Stimulated activated CD4-positive, alpha-beta T cell treated with anti-CD3 and anti-CD28 coated beads, Interleukin-12 subunit alpha, Interleukin-12 subunit beta, amount 100 ng/mL, for 48 hours (primary cell): Measurements from ENCODE around the gene FOXC2.
A peak's percentile ranks its signal among the peaks of the same experiment; 100 is the strongest.

Source experiments
- DNase-seq, 3 donors: peaks; one replicate each; pipeline ENCODE4 v3.0.0-alpha.2; 2020; ENCODE audit warnings: low read depth in 2 of 3, low spot score in 1 of 3

Gene FOXC2

GRCh38 chr16:86533076-86533475 is 33.6 kb upstream of the FOXC2 start:
- no peak for DNase-seq

GRCh38 chr16:86533767-86534351 is 32.8 kb upstream of the FOXC2 start:
- DNase-seq = no peak

DNA sequence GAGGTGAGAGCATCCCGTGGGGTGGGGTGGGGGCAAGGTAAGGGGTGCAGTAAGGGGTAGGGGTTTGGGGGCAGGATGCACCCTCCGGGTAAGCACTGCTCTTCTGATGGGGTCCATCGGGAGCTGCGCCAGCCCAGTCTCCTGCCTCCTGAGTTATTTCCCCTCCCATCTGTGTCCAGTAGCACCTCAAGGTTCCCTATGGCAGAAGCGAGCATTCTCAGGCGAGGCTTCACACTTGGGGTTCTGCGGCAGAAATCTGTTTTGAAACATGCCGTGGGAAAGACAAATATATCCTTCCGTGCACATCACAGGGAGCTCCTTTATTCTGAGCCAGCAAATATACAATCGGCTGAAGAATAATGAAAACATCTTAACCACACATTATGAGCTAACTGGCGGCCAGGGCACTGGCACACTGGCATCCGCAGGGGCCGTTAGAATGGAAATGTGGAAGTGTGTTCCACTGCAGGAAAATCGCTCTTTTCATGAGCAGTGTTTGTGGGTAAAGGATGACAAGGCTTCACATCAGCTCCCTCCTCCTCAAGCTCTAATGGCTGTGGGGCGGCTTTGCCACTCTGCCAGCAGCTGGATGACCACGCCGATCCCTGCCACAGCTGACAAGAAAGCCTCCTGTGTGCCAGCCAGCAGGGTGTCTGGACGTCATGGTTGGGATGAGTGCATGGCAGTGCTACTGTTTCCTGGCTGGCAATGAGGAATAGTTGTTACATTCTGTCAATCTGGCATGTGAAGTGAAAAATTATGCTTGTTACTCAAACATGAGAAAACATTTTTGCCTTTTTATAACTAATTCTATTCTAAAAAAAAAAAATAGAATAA is 31.6 kb upstream of the FOXC2 start:
- no peak for DNase-seq

DNA sequence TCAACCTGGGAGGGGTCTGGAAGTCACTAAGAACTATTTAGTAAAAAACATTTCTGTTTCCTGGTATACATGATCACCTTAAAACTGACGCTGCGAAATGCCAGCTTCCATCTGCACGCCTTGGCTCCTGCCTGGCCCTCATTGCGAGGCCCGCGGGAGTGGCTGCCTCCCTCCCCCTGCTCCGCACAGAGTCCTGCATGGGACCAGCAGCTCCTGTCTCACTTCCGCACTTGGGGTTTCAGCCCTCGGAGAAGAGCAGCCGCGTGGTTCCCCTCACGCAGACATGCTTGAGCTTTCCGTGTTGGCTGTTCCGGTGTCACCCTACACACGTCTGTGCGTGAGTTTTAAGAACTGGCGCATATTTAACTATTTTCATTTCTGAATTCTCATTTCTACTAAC is 30.0 kb upstream of the FOXC2 start:
- no peak for DNase-seq

DNA sequence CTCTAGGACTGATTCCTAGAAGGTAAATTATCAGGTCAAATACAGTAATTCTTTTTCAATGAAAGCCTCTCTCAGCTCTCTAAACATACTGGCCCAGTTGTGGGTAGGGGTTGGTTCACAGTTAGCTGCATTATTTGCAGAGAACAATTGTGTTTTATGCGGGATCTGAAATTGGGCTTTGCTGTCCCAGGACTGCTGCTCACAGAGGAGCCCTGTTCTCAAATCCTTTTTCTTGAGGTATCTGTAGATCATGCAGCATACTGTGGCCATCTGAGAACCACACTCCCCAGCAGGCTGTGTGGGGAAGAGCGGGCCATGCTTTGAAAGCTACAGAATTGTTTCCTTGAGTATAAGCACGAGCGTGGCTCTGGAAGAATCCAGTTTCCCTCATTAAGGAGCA is 29.1 kb upstream of the FOXC2 start:
- no peak for DNase-seq

DNA sequence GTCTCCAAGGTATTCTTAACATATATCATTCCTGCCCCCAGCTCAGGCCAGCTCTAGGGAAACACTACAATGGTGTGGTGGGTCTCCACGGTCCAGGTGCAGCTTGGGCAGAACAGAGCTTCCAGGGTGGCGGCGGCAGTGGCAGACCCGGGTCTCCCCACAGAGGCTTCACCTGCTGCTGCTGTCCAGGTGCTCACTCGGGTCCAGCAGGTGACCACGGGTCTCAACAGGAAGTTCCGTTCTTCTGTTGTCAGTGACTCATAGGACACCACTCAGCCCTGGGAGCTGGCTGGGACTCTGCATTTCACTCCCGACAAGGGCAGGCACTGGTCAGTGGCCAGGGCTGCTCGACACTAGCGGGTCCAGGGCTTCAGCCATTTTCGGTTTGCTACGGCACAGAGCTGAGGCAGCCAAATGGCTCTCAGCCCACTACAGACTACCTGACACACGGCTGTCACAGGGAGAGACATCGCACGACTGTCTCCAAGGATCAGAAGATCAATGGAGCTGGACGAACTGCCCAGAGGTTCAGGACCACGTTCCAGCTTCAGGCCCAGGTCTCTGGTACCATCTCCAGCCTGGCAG is 28.3 kb upstream of the FOXC2 start:
- no peak for DNase-seq

DNA sequence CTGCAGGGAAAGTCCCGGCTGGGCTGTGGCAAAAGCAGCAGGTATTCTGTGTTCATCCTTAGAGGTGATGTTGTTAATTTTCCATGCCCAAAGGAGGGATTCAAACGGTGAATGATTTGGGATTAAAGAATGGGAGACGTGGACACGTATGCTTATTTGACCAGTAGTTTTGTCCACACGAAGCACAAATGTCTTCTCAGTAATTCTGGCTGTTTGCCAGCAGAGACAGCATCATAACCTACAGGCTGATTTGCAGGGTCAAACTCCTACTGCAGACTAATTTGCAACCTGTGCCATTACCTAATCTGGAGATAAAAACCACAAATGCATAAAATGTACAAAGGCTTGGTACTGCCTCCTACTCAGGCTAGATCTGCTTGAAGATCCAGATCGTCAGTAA is 25.7 kb upstream of the FOXC2 start:
- DNase-seq = no peak

DNA sequence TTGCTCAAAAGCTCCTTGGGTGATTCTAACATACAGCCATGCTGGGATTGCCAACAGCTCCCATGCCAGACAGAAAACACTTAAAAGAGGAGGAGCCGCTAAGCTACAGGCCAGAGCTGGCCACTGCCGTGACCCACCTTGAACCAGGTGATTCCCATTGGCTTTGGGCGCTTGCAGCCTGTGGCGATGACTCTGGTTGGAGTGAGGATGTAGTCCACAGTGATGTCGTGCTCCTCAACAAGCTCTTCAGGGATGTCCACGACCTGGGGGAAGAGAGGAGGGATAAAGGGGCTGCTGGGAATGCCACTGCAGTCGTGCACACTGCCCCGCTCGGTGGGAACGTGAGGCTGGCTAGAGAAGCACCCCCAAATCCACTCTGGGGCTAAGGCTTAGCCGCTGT is 25.1 kb upstream of the FOXC2 start:
- no peak for DNase-seq

- no peak for DNase-seq
Measured at GRCh38 chr16:86542756-86543750, 23.6 kb upstream of the FOXC2 start.

- no peak for DNase-seq
Measured at GRCh38 chr16:86545481-86545880, 21.1 kb upstream of the FOXC2 start.

- DNase-seq = no peak
Measured at GRCh38 chr16:86545954-86546637, 20.5 kb upstream of the FOXC2 start.

- DNase-seq = no peak
Measured at GRCh38 chr16:86546638-86547013, 20.0 kb upstream of the FOXC2 start.

GRCh38 chr16:86547286-86547685 is 19.3 kb upstream of the FOXC2 start:
- DNase-seq = no peak

DNA sequence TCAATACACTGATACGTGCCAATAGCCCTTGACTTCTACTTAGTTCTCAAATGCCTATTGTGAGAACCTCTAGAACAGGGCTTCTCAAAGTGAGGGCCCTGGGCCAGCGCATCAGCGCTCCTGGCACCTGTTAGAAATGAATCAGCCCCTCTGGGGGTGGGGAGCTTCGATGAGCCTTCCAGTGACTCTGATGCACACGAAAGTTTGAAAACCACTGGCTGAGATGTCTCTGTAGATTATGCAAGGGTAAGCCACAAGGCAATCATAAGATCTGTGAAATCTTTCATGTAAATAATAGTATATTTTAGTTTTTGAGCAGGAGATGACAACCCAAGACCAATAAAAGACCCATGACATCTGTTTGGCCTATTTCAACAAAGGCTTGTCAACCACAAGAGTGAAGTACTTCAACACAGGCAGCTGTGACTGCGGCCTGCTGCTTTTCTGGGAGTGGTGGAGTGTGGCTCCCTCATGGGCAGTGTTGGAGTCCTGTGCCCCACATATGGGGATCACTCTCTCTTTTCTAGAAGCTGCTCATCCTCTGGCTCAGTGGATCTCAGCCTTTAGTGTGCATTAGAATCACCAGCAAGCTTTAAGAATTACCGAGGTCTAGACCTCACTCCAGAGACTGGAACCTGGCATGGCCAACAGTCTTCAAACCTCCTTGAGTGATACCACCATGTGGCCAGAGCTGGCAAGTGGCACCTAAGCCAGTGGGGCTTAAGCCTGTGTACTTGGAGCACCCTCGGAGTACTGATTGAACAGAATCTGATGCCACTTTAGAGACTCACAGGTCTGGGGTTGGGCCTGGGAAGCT is 17.3 kb upstream of the FOXC2 start:
- no peak for DNase-seq

DNA sequence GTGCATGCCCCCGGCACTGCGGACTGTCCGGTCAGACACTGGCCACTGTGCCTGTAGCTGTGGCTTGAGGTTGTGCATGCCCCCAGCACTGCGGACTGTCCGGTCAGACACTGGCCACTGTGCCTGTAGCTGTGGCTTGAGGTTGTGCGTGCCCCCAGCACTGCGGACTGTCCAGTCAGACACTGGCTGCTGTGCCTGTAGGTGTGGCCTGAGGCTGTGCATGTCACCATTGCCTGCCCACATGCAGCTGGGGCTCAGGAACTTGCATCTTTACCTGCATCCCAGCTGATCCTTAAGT is 16.8 kb upstream of the FOXC2 start:
- no peak for DNase-seq

DNA sequence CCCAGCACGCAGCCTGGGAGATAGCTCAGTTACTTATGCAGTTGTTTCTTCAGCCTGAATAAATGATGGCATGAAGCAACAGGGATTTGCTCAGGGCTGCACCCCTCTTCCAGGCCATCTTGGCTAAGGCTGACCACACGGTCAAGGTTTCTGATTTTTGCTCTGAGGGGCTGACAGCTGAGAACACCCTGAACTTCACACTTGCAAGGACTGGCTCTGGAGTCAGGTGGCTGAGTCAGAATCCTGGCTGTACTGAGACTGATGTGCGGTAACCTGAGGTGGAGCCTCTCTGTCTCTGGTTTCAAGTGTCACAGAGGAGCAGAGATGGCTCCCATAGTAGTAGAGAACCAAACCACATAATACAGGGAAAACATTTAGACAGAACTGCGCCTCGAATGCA is 16.3 kb upstream of the FOXC2 start:
- DNase-seq = no peak

DNA sequence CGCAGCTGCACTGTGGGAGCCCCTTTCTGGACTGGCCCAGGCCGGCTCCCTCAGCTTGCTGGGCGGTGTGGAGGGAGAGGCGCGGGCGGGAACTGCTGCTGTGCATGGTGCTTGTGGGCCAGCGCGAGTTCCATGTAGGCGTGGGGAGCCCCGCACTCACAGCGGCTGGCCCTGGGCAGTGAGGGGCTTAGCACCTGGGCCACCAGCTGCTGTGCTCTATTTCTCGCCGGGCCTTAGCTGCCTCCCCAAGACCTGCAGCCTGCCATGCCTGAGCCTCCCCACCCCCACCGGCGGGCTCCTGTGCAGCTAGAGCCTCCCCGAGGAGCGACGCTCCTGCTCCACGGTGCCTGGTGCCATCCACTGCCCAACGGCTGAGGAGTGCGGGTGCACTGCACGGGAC is 13.3 kb upstream of the FOXC2 start:
- no peak for DNase-seq

DNA sequence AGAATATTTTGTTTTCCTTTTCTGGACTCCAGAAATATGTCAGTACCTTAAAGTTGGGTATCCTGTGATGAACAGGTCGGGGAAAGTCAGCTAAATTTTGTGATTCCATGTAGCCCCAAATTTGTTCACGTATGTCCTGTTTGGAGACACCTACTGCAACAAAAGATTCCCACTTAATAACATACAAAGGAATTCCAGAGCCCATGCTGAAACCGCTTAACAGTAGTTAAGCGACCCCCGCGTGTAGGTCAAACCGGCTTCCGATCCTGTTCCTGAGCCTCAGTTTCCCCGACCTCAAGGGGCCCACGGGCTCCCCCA is 12.1 kb upstream of the FOXC2 start:
- DNase-seq = no peak

DNA sequence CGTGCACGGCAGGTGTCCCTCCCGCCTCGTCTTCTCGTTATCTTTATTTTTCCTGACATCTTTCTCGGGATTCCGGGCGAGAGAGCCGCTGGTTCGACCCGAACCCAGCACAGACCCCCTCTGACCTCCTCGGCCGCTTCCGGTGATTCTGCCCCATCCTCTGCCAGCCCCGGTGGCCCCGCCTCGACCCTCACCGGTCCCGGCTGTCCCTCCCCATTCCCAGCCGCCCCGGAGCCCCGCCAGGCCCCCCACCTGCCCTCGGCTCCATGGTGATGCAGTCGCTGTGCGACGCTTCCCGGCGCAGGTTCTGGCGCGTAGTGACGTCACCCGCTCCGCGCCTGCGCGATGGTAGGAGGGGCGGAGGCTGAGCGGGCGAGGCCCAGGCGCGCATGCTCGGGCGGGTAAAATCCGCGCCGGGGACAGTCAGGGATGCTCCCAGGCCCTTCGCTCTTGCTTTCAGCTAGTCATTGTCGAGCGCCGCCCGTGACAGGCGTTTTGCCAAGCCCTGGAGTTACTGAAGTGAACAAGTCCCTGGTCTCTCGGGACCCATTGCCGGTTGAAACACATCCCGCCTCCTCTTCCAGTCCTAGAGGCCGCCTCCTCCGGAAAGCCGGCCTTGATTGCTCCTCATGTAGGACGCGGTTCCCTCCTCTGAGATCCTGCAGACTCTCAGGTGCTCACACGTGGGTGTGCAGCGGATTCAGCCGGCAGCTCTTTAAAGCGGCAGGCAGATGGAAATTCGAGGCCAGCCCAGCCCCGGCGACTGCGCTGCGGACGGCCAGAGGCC is 11.5 kb upstream of the FOXC2 start, which contains the start of gene MTHFSD:
Gene MTHFSD (minus strand): TSS at position 319 of the 787 bp plus-strand sequence. CDS start 51 bp downstream, at position 268.
- DNase-seq = peak; percentile 92 to 95 (median 92)
